ENCODE measurements around the gene KIZ. TPM values are rescaled to one million over a fixed set of nuclear protein-coding genes. Genes with fewer than 3 reads are reported as not detected.

Gene KIZ
- total and polyA plus RNA-seq, 2 experiments from 2014 or later, result 13.5 to 15.4 TPM

GRCh38 chr20:21172626-21173025 is 46.7 kb downstream of the KIZ start:
- Histone ChIP-seq H3K27ac (no peak overlapping the region), H3K9me2 (replicated peaks; ENCODE audit: insufficient read depth) (no peaks in the 10 kb centered on the region), H2AFZ (no peak overlapping the region), H3K9me3 (ENCODE audit: low read depth) (peaks cover 3% of the 10 kb centered on the region), H3K4me3 (no peak overlapping the region), H4K20me1 (ENCODE audit: insufficient read depth, poor library complexity, severe bottlenecking) (no peaks in the 10 kb centered on the region), H3K4me1 (ENCODE audit: insufficient read depth) (no peaks in the 10 kb centered on the region), H3K36me3 (replicated peaks; ENCODE audit: insufficient read depth, low read depth) (no peaks in the 10 kb centered on the region), H3K27me3 (no peaks in the 10 kb centered on the region), H3K79me2 (no peaks in the 10 kb centered on the region), H3K4me2 (no peak overlapping the region)
- WGBS (ENCODE audit: low lambda C conversion rate, missing lambda C conversion rate), result 92% methylated on average over 2 of the region's 2 CpGs
- no peak for TF ChIP-seq EZH2 (IDR thresholded peaks at IDR 0.05; ENCODE audit: borderline replicate concordance)
- no peak for TF ChIP-seq CTCF (IDR thresholded peaks at IDR 0.05; ENCODE audit: poor library complexity)
- no peak for TF ChIP-seq EZH2phosphoT487 (IDR thresholded peaks at IDR 0.05; ENCODE audit: low read depth, severe bottlenecking, unreplicated experiment)
- no peak for DNase-seq (ENCODE audit: low spot score)

GRCh38 chr20:21173485-21173884 is 47.6 kb downstream of the KIZ start:
- Histone ChIP-seq H3K4me3 (no peak overlapping the region), H3K79me2 (no peaks in the 10 kb centered on the region), H3K27ac (no peak overlapping the region), H3K9me3 (ENCODE audit: low read depth) (peaks cover 6% of the 10 kb centered on the region), H3K4me1 (ENCODE audit: insufficient read depth) (no peaks in the 10 kb centered on the region), H3K4me2 (no peak overlapping the region), H3K27me3 (no peaks in the 10 kb centered on the region), H3K36me3 (replicated peaks; ENCODE audit: insufficient read depth, low read depth) (no peaks in the 10 kb centered on the region), H4K20me1 (ENCODE audit: insufficient read depth, poor library complexity, severe bottlenecking) (no peaks in the 10 kb centered on the region), H2AFZ (no peak overlapping the region), H3K9me2 (replicated peaks; ENCODE audit: insufficient read depth) (no peaks in the 10 kb centered on the region)
- no peak for DNase-seq (ENCODE audit: low spot score)
- TF ChIP-seq CTCF (IDR thresholded peaks at IDR 0.05; ENCODE audit: poor library complexity) (no peak), EZH2phosphoT487 (IDR thresholded peaks at IDR 0.05; ENCODE audit: low read depth, severe bottlenecking, unreplicated experiment) (no peak), EZH2 (IDR thresholded peaks at IDR 0.05; ENCODE audit: borderline replicate concordance) (no peak)
- 75% methylated on average over 2 of the region's 2 CpGs for WGBS (ENCODE audit: low lambda C conversion rate, missing lambda C conversion rate)

- no peak overlapping the region for H3K27ac ChIP-seq
- DNase-seq (ENCODE audit: low spot score), result no peak
- TF ChIP-seq EZH2phosphoT487 (IDR thresholded peaks at IDR 0.05; ENCODE audit: low read depth, severe bottlenecking, unreplicated experiment) (no peak), EZH2 (IDR thresholded peaks at IDR 0.05; ENCODE audit: borderline replicate concordance) (no peak), CTCF (IDR thresholded peaks at IDR 0.05; ENCODE audit: poor library complexity) (no peak)
- no peaks in the 10 kb centered on the region for H3K9me2 ChIP-seq (replicated peaks; ENCODE audit: insufficient read depth)
- H2AFZ ChIP-seq, result no peak overlapping the region
- 72% methylated on average over 2 of the region's 2 CpGs for WGBS (ENCODE audit: low lambda C conversion rate, missing lambda C conversion rate)
- no peaks in the 10 kb centered on the region for H3K4me1 ChIP-seq (ENCODE audit: insufficient read depth)
- no peaks in the 10 kb centered on the region for H3K27me3 ChIP-seq
- H3K4me2 ChIP-seq, result no peak overlapping the region
- no peaks in the 10 kb centered on the region for H4K20me1 ChIP-seq (ENCODE audit: insufficient read depth, poor library complexity, severe bottlenecking)
- no peak overlapping the region for H3K4me3 ChIP-seq
- H3K36me3 ChIP-seq (replicated peaks; ENCODE audit: insufficient read depth, low read depth), result no peaks in the 10 kb centered on the region
- H3K9me3 ChIP-seq (ENCODE audit: low read depth), result peaks cover 6% of the 10 kb centered on the region
- no peaks in the 10 kb centered on the region for H3K79me2 ChIP-seq
Measured at GRCh38 chr20:21174516-21175239, 48.8 kb downstream of the KIZ start.
